ENCODE results near the gene PRRG2. TPM values are rescaled to one million over a fixed set of nuclear protein-coding genes. Genes with fewer than 3 reads are reported as not detected.

The PRRG2 gene
- total and polyA plus RNA-seq, 9 of the 15 experiments (the other 6 are each of a cell fraction or from before 2014, with no cell fraction given), result 0.06 to 1.1 (median 0.33) TPM

- TF ChIP-seq STAT6 (CRISPR knock-in tag; IDR thresholded peaks at IDR 0.05), result no peak
- TF ChIP-seq ZKSCAN3 (CRISPR knock-in tag; IDR thresholded peaks at IDR 0.05), result no peak
- 0 out of 2 replicates have a peak, but pooled peaks have one; percentile 57 for TF ChIP-seq CHCHD3 (CRISPR knock-in tag; IDR thresholded peaks at IDR 0.05)
- TF ChIP-seq MBD1 (CRISPR knock-in tag; IDR thresholded peaks at IDR 0.05), result no peak
- TF ChIP-seq ZNF140 (CRISPR knock-in tag; IDR thresholded peaks at IDR 0.05), result no peak
- no peak for TF ChIP-seq TFE3 (CRISPR knock-in tag; IDR thresholded peaks at IDR 0.05)
- TF ChIP-seq ZNF384 (IDR thresholded peaks at IDR 0.05; ENCODE audit: low read depth, low read length), result peak; percentile 54; the same call in 1 of the 2 replicates
- no peak for TF ChIP-seq E2F8 (IDR thresholded peaks at IDR 0.05; ENCODE audit: low read depth, partially characterized antibody)
- no peak for TF ChIP-seq DIDO1 (tag; IDR thresholded peaks at IDR 0.05; ENCODE audit: low read depth)
- no peak for TF ChIP-seq PREB (CRISPR knock-in tag; IDR thresholded peaks at IDR 0.05)
- no peak for TF ChIP-seq GTF2A2 (tag; IDR thresholded peaks at IDR 0.05)
- no peak for TF ChIP-seq ZNF280A (IDR thresholded peaks at IDR 0.05; ENCODE audit: low read depth, partially characterized antibody)
- TF ChIP-seq ZNF212 (CRISPR knock-in tag; IDR thresholded peaks at IDR 0.05), result no peak
- TF ChIP-seq TARDBP (IDR thresholded peaks at IDR 0.05), result no peak
- peak; percentile 69; the same call in 1 of the 2 replicates for TF ChIP-seq SMARCA5 (IDR thresholded peaks at IDR 0.05)
These were observed 9.2 kb downstream of the PRRG2 start (continued) for GRCh38 chr19:49590071-49590970.
